ENCODE measurements around the gene HYI.
A peak's percentile ranks its signal among the peaks of the same experiment; 100 is the strongest.
"Not testable (repeated sequence)": the region's sequence is repeated elsewhere in the genome, so short reads cannot be mapped to it uniquely, and the experiment has no call there.

HYI gene, protein sequence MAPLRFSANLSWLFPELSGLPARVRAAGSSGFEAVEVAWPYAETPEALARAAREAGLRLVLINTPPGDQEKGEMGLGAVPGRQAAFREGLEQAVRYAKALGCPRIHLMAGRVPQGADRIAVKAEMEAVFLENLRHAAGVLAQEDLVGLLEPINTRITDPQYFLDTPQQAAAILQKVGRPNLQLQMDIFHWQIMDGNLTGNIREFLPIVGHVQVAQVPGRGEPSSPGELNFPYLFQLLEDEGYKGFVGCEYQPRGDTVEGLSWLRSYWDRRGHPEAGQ

DNA sequence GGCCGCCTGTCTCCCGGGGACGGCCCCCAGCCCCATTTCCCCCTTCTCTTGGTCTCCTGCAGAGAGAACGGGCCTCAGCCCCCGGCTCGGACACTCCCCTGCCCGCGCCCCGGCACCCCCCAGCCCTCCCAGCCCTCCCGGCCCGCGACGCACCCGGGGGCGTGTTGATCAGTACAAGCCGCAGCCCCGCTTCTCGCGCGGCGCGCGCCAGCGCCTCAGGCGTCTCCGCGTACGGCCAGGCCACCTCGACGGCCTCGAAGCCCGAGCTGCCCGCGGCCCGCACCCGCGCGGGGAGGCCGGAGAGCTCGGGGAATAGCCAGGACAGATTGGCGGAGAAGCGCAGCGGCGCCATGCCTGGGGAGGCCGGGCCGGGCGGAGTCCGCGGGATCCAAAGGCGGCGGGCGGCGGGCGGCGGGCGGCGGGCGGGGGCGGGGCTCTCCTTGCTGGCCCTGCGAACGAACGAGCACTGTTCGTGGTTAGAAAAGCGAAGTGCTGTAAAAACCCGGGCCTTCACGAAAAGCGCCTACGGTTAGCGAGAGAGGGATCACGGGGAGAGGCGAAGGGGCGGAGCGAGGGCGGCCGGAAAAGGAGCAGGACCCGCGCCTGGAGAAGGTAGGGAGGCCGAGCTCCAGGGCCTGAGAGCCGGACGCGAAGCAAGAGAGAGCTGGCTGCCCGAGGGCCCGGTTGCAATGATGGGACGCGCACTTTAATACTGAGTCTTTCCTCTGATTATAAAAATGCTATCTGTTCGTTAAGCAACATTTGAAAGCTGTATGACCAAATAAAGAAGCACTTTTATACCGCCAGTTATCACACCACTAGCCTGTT is at the start of gene HYI:
TSS of gene HYI (minus strand) at position 490 of the 828 bp plus-strand sequence. CDS start at position 352, 138 bp downstream.
- DNase-seq: peak; percentile 18 to 28 (median 26)

DNA sequence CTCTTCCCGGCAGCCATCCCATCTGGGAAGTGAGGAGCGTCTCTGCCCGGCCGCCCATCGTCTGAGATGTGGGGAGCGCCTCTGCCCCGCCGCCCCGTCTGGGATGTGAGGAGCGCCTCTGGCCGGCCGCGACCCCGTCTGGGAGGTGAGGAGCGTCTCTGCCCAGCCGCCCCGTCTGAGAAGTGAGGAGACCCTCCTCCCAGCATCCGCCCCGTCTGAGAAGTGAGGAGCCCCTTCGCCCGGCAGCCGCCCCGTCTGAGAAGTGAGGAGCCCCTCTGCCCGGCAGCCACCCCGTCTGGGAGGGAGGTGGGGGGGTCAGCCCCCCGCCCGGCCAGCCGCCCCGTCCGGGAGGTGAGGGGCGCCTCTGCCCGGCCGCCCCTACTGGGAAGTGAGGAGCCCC is 48.1 kb upstream of the HYI start:
- not testable (repeated sequence) for DNase-seq

DNA sequence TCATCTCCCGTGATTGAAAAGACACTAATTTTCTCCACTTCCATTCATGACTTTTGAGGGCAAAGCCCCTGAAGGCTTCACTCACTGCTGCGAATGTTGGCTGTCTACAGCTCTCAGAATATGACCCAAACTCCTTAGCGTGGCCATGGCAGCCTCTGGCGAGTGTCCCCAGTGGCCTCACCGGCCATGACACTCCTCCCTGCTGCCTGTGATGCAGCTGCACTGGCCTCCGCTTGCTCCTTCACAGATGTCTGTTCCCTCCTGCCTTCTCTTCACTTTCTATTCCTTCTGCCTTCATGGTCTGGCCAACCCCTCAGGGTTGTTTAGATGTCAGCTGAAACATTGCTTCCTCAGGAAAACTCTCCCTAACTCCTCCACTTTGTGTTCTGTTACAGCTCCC is 46.2 kb upstream of the HYI start:
- no peak for DNase-seq

DNA sequence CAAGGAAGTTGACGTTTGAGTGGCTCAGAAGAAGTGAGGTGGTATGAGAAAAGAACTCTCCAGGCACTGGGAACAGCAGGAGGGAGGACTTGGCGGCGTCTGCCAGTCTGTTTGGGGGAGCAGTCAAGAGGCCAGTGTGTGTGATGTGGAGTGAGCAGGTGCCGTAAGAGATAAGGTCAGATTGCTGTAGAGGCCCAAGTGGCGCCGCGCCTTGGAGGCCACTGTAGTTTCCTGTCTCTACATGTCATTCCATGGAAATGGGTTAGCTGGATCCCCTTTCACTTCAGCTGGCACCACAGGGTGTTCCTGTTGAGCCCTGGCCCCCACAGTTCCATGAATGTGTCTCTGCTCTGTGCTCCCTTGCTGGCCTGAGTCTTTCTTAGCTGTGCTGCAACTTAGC is 41.5 kb upstream of the HYI start:
- no peak for DNase-seq

- DNase-seq: no peak
These were observed 40.1 kb upstream of the HYI start for GRCh38 chr1:43493661-43494450.

- no peak for DNase-seq
These were observed 39.1 kb upstream of the HYI start for GRCh38 chr1:43492826-43493225.

GRCh38 chr1:43491061-43491460 is 37.3 kb upstream of the HYI start:
- no peak for DNase-seq

DNA sequence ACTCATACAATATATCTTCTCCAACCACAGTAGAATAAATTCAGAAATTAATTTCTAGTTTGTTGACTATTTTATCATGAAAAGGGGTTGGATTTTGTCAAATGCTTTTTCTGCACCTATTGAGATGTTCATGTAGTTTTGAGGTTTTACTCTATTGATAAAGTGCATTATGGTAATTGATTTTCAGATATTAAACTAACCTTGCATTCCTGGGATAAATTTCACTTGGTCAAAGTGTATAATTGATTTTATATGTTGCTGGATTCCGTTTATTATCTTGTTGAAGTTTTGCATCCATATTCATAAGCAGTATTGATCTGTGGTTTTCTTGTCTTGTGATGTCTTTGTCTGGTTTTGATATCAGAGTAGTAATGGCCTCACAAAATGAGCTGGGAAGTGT is 34.4 kb upstream of the HYI start:
- no peak for DNase-seq

DNA sequence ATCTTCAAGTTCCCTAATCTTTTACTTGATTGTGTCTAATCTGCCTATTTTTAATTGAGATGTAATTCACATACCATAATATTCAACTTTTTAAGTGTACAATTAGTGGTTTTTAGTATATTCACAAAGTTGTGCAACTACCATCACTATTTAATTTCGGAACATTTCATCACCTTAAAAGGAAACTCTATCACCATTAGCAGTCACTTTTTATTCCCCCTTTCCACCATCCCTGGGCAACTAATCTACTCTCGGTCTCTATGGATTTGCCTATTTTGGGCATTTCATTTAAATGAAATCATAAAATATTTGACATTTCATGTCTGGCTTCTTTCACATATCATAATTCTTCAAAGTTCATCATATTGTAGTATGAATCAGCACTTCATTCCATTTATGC is 30.6 kb upstream of the HYI start:
- DNase-seq: no peak

DNA sequence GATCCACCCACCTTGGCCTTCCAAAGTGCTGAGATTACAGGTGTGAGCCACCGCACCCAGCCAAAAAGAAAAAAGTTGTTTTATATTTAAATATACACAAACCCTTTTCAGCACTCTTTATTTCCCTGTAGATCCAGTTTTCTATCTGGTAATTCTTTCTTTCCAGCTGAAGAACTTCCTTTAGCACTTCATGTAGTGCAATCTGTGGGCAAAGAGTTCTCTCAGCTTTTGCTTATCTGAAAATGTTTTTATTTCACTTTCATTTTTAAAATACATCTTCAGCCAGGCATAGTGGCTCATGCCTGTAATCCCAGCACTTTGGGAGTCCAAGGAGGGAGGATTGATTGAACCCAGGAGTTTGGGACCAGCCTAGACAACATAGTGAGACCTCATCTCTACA is 28.5 kb upstream of the HYI start:
- no peak for DNase-seq

- no peak for DNase-seq
These were observed 27.8 kb upstream of the HYI start for GRCh38 chr1:43481491-43481890.

DNA sequence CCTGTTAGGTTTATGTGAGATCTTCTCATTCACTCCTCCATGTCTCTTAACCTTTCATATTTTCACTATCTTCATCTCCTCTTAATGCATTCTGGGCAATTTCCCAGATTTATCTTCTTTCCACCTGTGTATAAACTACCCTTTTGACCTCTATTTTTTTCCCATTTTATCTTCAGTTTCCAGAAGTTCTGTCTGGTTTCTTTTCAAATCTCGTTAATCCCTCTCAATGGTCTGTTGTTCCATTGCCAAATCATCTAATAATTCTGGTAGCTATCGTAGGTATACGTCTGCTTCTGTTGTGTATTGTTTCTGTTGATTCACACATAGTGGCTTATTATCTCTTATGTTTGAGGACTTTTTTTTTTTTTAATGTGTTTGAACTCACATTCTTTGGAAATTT is 25.7 kb upstream of the HYI start:
- no peak for DNase-seq

DNA sequence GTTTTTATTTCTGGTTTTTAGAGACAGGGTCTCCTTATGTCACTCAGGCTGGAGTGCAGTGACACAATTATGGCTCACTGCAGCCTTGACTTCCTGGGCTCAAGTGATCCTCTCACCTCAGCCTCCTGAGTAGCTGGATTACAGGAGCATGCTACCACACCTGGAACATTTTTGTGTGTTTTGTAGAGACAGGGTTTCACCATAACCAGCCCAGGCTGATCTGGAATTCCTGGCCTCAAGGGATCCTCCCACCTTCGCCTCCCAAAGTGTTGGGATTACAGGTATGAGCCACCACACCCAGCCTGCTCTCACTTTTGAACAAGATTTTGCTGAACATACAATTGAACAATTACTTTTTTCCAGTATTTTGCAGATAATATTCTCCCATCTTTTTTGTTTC is 24.0 kb upstream of the HYI start:
- DNase-seq: no peak

- DNase-seq: not testable (repeated sequence)
These were observed 22.1 kb upstream of the HYI start for GRCh38 chr1:43475611-43476401.

GRCh38 chr1:43473463-43473862 is 19.7 kb upstream of the HYI start:
- DNase-seq: no peak

DNA sequence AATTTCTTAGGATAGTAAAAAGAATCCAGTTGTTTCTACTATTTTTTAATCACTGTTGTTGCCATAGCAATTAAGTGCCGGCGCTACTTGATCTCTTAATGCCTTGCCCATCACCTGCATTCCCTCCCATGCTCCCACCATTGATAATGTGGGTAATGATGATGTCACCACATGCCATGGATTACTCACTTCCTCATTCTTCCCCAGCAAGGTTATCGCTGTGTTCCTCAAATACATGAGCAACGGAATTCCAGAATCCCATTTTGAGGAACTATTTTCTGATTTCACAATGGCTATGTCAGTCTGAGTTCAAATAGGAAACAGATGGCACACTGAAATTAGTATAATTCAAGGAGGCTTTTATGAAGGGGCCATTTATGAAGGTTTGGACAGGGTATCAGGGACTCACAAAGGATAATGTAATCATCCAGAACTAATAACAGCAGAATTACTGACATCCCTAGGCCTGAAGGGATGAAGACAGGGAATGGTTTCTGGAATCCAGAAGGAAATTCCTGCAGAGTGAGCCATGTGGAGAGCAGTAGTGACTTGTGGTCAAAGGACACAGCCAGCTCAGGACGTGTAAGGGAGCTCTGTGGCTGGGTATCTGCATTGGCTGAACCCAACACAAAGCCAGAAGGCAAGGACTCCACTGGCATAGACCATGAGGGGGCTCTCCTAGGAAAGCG is 18.9 kb upstream of the HYI start:
- not testable (repeated sequence) for DNase-seq

- DNase-seq: no peak
These were observed 18.3 kb upstream of the HYI start for GRCh38 chr1:43472087-43472462.

GRCh38 chr1:43469932-43470331 is 16.2 kb upstream of the HYI start:
- DNase-seq: no peak

- no peak for DNase-seq
These were observed 14.7 kb upstream of the HYI start for GRCh38 chr1:43468414-43468813.

GRCh38 chr1:43466403-43466802 is 12.7 kb upstream of the HYI start:
- no peak for DNase-seq

DNA sequence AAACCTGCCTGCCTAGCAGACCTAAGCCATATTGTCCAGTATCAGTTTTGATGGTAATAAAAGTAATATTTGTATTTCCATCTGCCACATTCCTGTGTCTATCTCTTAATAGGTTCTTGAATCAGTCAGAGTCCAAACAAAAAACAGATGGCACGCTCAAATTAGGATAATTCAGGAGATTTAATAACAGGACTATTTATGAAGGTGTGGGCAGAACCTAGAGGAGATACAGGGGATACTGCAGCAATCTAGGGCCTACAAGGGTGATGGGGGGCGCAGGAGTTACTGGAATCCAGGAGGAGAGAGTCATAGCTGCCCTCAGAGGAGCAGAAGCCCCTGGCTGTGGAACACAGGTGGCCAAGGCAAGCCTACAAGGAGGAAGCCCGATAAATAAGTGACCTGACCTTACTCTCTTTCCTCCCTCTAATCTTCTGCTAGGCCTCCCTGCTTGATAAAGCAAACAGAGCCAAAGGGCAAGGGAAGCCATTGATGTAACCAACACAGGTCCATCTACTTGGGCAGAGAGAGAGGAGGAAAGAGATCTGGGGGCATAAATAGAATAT is 11.9 kb upstream of the HYI start:
- no peak for DNase-seq
